ENCODE measurements around the gene FLCN.

Gene FLCN

GRCh38 chr17:17164676-17165075 lies 72.3 kb downstream of the FLCN start:
- DNase-seq, result peak; percentile 19

- no peak for DNase-seq
Measured at GRCh38 chr17:17164156-17164555, 72.8 kb downstream of the FLCN start.
